GM19395 (cell line): ENCODE measurements around the gene SRRD.

Source experiments
- ATAC-seq: cut with Tn5 transposase; IDR thresholded peaks from one replicate; pipeline ENCODE4 v1.9.1; 2021; ENCODE audit warnings: mild to moderate bottlenecking, moderate library complexity; ENCODE audit not compliant: unreplicated experiment

The SRRD gene

DNA sequence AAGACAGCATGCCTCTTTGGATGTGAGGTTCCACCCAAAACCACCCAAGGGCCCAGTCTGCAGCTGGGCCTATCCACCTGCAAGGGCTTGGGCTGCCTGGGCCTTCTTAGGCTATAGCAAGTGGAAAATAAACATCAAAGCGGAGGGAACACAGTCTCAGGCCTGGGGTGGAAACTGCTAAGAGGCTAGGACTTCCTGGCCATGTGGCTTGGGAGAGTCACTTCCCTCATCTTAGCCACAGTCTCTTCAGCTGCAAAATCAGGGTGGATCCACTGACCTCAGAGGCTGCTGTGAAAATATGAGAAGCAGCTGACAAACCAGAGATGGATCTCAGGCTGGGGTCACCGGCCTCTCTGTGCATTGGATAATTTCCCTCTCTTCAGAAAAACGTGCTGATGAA lies 59.2 kb downstream of the SRRD start:
- no peak for ATAC-seq
